ENCODE measurements around the gene KCTD15. TPM values are rescaled to one million over a fixed set of nuclear protein-coding genes. Genes with fewer than 3 reads are reported as not detected.

Gene KCTD15
- polyA plus RNA-seq, 1 donor (not counting 4 experiments of a cell fraction or from before 2014, with no cell fraction given): 16.2 TPM

GRCh38 chr19:33781415-33781935, 15.2 kb upstream of the KCTD15 start:
- H3K4me1 ChIP-seq (ENCODE audit: control insufficient read depth, extremely low read depth, insufficient read depth, low read length): peaks cover 8% of the 10 kb centered on the region
- H2AFZ ChIP-seq (ENCODE audit: control insufficient read depth, low read length): no peak overlapping the region
- no peaks in the 10 kb centered on the region for H3K9me3 ChIP-seq (ENCODE audit: control insufficient read depth, low read depth, low read length)
- no peak overlapping the region for H3K4me3 ChIP-seq (ENCODE audit: control insufficient read depth in 2 of 3, extremely low read depth in 1 of 3, insufficient read depth in 2 of 3, low read depth in 1 of 3, low read length in 3 of 3)
- H3K27me3 ChIP-seq (ENCODE audit: control insufficient read depth, extremely low read depth, insufficient read depth, low read length): peaks cover 27% of the 10 kb centered on the region
- H3K27ac ChIP-seq (ENCODE audit: control insufficient read depth, insufficient read depth, low read length): no peak overlapping the region
- no peak overlapping the region for H3K9ac ChIP-seq (ENCODE audit: control insufficient read depth, extremely low read depth, insufficient read depth, low read length)
- DNase-seq (ENCODE audit: low read depth, low spot score) (no peak), FAIRE-seq (no peak)
- no peak overlapping the region for H3K4me2 ChIP-seq (ENCODE audit: control insufficient read depth, extremely low read depth, insufficient read depth, low read depth, low read length)
- H4K20me1 ChIP-seq (ENCODE audit: control insufficient read depth, extremely low read depth, insufficient read depth, low read length): no peaks in the 10 kb centered on the region
- no peaks in the 10 kb centered on the region for H3K9me1 ChIP-seq (ENCODE audit: control insufficient read depth, extremely low read depth, insufficient read depth, low read length)
- H3K36me3 ChIP-seq (ENCODE audit: control insufficient read depth in 2 of 2, extremely low read depth in 1 of 2, insufficient read depth in 2 of 2, low read length in 2 of 2): no peaks in the 10 kb centered on the region
- TF ChIP-seq EZH2 (IDR thresholded peaks at IDR 0.05; ENCODE audit: low read length) (no peak), CTCF (optimal IDR thresholded peaks at IDR 0.05 in 1 of 3, IDR thresholded peaks at IDR 0.05 in 1 of 3, conservative IDR thresholded peaks at IDR 0.05 in 1 of 3; ENCODE audit: extremely low read depth in 1 of 3, insufficient read depth in 2 of 3, low read length in 3 of 3) (no peak)
- dilution Hi-C loops (cut with MboI; ENCODE audit: extremely low pct_ligation_motif_present, low sequenced_read_pairs): no loop called here
- H3K79me2 ChIP-seq (ENCODE audit: control insufficient read depth, insufficient read depth, low read length): no peaks in the 10 kb centered on the region

GRCh38 chr19:33781996-33782395, 14.7 kb upstream of the KCTD15 start:
- no peak overlapping the region for H3K9ac ChIP-seq (ENCODE audit: control insufficient read depth, extremely low read depth, insufficient read depth, low read length)
- H3K36me3 ChIP-seq (ENCODE audit: control insufficient read depth in 2 of 2, extremely low read depth in 1 of 2, insufficient read depth in 2 of 2, low read length in 2 of 2): no peaks in the 10 kb centered on the region
- H3K4me3 ChIP-seq (ENCODE audit: control insufficient read depth in 2 of 3, extremely low read depth in 1 of 3, insufficient read depth in 2 of 3, low read depth in 1 of 3, low read length in 3 of 3): no peak overlapping the region
- no peaks in the 10 kb centered on the region for H3K9me3 ChIP-seq (ENCODE audit: control insufficient read depth, low read depth, low read length)
- TF ChIP-seq EZH2 (IDR thresholded peaks at IDR 0.05; ENCODE audit: low read length) (no peak), CTCF (optimal IDR thresholded peaks at IDR 0.05 in 1 of 3, IDR thresholded peaks at IDR 0.05 in 1 of 3, conservative IDR thresholded peaks at IDR 0.05 in 1 of 3; ENCODE audit: extremely low read depth in 1 of 3, insufficient read depth in 2 of 3, low read length in 3 of 3) (no peak)
- H3K4me2 ChIP-seq (ENCODE audit: control insufficient read depth, extremely low read depth, insufficient read depth, low read depth, low read length): no peak overlapping the region
- dilution Hi-C loops (cut with MboI; ENCODE audit: extremely low pct_ligation_motif_present, low sequenced_read_pairs): no loop called here
- no peaks in the 10 kb centered on the region for H3K9me1 ChIP-seq (ENCODE audit: control insufficient read depth, extremely low read depth, insufficient read depth, low read length)
- H3K79me2 ChIP-seq (ENCODE audit: control insufficient read depth, insufficient read depth, low read length): no peaks in the 10 kb centered on the region
- FAIRE-seq: no peak
- no peak for DNase-seq (ENCODE audit: low read depth, low spot score)
- H3K27me3 ChIP-seq (ENCODE audit: control insufficient read depth, extremely low read depth, insufficient read depth, low read length): peaks cover 27% of the 10 kb centered on the region
- peaks cover 8% of the 10 kb centered on the region for H3K4me1 ChIP-seq (ENCODE audit: control insufficient read depth, extremely low read depth, insufficient read depth, low read length)
- H3K27ac ChIP-seq (ENCODE audit: control insufficient read depth, insufficient read depth, low read length): no peak overlapping the region
- no peak overlapping the region for H2AFZ ChIP-seq (ENCODE audit: control insufficient read depth, low read length)
- no peaks in the 10 kb centered on the region for H4K20me1 ChIP-seq (ENCODE audit: control insufficient read depth, extremely low read depth, insufficient read depth, low read length)
